ENCODE measurements around the gene EMCN.

The EMCN gene

GRCh38 chr4:100345585-100345984 is 172.2 kb downstream of the EMCN start:
- Histone ChIP-seq H3K9me3 (ENCODE audit: control insufficient read depth, insufficient read depth, low read length) (no peaks in the 10 kb centered on the region), H3K79me2 (ENCODE audit: control insufficient read depth, low read length) (no peaks in the 10 kb centered on the region), H3K27ac (ENCODE audit: low read depth, low read length) (no peak overlapping the region), H3F3A (ENCODE audit: control insufficient read depth, insufficient read depth) (no peaks in the 10 kb centered on the region), H3K9me2 (replicated peaks; ENCODE audit: control insufficient read depth, low read length) (no peaks in the 10 kb centered on the region), H3K4me3 (ENCODE audit: low read length) (no peak overlapping the region), H3K4me1 (ENCODE audit: control insufficient read depth, low read length) (no peaks in the 10 kb centered on the region), H3K36me3 (ENCODE audit: control insufficient read depth, low read length) (no peaks in the 10 kb centered on the region), H3K27me3 (ENCODE audit: control insufficient read depth, low read length) (no peaks in the 10 kb centered on the region), H4K20me1 (ENCODE audit: control insufficient read depth, insufficient read depth, low read depth, low read length) (no peaks in the 10 kb centered on the region), H3K4me2 (ENCODE audit: low read length) (no peak overlapping the region)
- no peak for TF ChIP-seq CTCF (IDR thresholded peaks at IDR 0.05; ENCODE audit: low read depth, low read length, poor library complexity, severe bottlenecking)
- no peak for TF ChIP-seq EZH2phosphoT487 (IDR thresholded peaks at IDR 0.05; ENCODE audit: borderline replicate concordance, low read length)

Measured in DOHH2 (cell line).